Dendritic cell treated with granulocyte-macrophage colony-stimulating factor and Interleukin-4, amounts not matched to agents 40 ng/mL and 50 ng/mL, for 4 days (primary cell): ENCODE results near the gene FSHB.
"Not testable (repeated sequence)": the region's sequence is repeated elsewhere in the genome, so short reads cannot be mapped to it uniquely, and the experiment has no call there.

Experiments used
- H3K27ac Mint-ChIP-seq: one replicate; pipeline ENCODE4 v1.8.0; 2022; ENCODE audit warnings: mild to moderate bottlenecking, mixed read lengths
- H3K27me3 Mint-ChIP-seq: one replicate; pipeline ENCODE4 v1.8.0; 2022; ENCODE audit warnings: mild to moderate bottlenecking, mixed read lengths
- H3K36me3 Mint-ChIP-seq: one replicate; pipeline ENCODE4 v1.8.0; 2022; ENCODE audit warnings: low read depth, mixed read lengths
- H3K4me1 Mint-ChIP-seq: one replicate; pipeline ENCODE4 v1.8.0; 2022; ENCODE audit warnings: low read depth, mixed read lengths
- H3K4me3 Mint-ChIP-seq: one replicate; pipeline ENCODE4 v1.8.0; 2022; ENCODE audit warnings: mild to moderate bottlenecking, moderate library complexity, mixed read lengths
- H3K9me3 Mint-ChIP-seq: one replicate; pipeline ENCODE4 v1.8.0; 2022; ENCODE audit warnings: mixed read lengths
- intact Hi-C: fragments of 100-400 bp; cut with micrococcal nuclease; formaldehyde crosslinking; loops from one replicate; pipeline ENCODE4 v1.15.0; 2022

The FSHB gene

DNA sequence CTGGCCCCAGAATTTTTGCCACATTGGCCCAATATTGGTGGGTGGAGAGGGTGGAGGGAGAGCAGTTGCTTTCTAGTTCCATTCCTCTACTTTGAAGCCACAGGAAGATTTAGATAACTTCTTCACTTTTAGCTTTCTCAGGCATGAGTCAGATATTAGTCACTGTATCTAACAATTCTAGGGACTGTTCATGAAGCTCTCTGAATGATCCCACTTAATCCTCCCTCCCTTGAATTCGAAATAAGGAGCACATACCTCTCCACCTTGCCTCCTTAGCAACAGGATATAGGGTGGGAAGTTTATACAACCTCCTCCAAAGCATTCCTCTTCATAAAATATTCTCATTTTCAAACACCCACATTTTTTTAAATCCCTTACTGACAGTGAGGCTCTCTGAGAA, 13.5 kb downstream of the FSHB start:
- Mint-ChIP-seq H3K4me1 (no peaks in the 10 kb centered on the region), H3K27ac (no peak overlapping the region)
- intact Hi-C loops = no loop called here

DNA sequence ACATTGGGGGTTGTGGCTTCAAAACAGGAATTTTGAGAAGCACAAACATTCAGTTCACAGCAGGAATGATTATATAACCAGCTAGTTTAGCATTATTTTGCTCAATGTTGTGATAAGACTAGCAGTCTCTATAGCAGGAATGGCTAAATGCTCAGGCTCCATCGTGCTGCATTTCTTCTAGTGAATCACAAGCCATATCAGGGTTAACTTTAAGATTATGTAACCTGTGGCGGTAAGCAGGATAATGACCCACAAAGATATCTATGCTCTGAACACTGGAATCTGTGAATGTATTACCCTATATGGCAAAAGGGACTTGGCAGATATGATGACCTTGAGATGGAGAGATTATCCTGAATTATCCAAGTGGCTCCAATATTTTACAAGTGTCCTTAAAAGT, 14.8 kb downstream of the FSHB start:
- no peak overlapping the region for H3K27ac Mint-ChIP-seq
- no peak overlapping the region for H3K4me3 Mint-ChIP-seq
- H3K4me1 Mint-ChIP-seq = no peaks in the 10 kb centered on the region
- no peaks in the 10 kb centered on the region for H3K27me3 Mint-ChIP-seq
- no peaks in the 10 kb centered on the region for H3K9me3 Mint-ChIP-seq
- no peaks in the 10 kb centered on the region for H3K36me3 Mint-ChIP-seq
- intact Hi-C loops = no loop called here

More for the DNA sequence above, 13.5 kb downstream of the FSHB start:
- H3K36me3 Mint-ChIP-seq = no peaks in the 10 kb centered on the region
- no peaks in the 10 kb centered on the region for H3K9me3 Mint-ChIP-seq
- H3K4me3 Mint-ChIP-seq = no peak overlapping the region
- no peaks in the 10 kb centered on the region for H3K27me3 Mint-ChIP-seq

DNA sequence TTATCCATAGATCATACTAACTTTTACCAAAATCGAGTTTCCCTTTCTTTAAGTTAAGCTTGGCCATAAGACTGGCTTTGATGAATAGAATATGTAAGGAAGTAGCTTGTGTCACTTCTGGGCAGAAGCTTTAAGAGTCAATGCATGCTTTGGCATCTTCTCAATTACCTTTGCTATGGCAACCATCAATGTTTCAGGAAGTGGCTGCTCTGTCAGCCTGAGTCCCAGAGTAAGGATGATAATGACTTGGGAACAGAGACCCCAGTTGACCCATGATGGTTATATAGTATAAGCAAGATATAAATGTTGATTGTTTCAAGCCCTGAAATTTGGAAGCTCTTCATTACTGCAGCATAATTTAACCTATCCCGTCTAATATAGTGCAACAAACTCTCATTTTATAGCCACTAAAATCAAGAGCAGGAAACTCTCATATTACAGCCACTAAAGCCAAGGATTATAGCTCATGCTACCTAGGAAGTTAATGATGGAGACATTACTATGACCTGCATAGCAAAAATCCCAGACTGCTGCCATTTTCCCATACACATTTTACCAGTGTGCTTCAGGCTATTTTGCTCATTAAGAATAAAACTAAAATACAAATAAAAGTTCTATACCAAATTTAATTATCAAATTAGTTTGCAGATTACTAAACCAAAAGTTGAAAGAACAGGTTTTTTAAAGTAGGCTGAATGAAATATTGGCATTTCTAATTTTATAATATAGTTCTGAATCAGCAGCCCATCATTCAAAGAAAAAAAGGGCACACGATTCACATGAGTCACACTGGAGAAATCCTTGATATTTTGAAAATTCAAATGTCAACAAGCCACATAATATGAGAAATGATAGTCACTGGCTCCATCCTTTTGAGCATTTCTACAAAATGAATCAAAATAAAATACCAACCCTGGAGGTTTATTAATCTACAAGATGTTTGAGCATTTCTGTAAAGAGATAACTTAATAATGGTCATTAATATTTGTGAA, 23.8 kb downstream of the FSHB start:
- H3K27ac Mint-ChIP-seq = no peak overlapping the region
- H3K4me1 Mint-ChIP-seq = no peaks in the 10 kb centered on the region
- H3K4me3 Mint-ChIP-seq = no peak overlapping the region
- H3K9me3 Mint-ChIP-seq = no peaks in the 10 kb centered on the region
- no peaks in the 10 kb centered on the region for H3K27me3 Mint-ChIP-seq
- intact Hi-C loops = no loop called here
- H3K36me3 Mint-ChIP-seq = no peaks in the 10 kb centered on the region

DNA sequence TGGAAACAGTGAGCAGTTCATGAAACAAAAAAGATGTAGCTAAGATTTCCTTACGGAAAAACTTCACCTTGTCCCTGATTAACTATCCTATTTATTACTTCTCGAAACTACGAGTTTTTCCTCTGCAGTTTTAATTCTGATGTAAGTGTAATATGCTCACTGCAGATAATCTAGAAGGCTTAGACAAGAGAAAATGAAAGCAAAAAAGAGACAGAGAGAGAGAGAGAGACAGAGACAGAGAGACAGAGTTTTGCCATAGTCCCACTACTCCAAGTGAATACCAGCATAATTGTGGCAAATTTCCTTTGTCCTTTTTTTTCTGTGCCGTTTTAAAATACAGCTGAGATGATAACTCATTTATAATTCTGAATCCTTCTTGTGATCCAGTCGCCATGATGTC, 24.8 kb downstream of the FSHB start:
- Mint-ChIP-seq H3K27me3 (no peaks in the 10 kb centered on the region), H3K9me3 (no peaks in the 10 kb centered on the region), H3K36me3 (no peaks in the 10 kb centered on the region), H3K27ac (no peak overlapping the region), H3K4me1 (no peaks in the 10 kb centered on the region), H3K4me3 (no peak overlapping the region)
- intact Hi-C loops = no loop called here

DNA sequence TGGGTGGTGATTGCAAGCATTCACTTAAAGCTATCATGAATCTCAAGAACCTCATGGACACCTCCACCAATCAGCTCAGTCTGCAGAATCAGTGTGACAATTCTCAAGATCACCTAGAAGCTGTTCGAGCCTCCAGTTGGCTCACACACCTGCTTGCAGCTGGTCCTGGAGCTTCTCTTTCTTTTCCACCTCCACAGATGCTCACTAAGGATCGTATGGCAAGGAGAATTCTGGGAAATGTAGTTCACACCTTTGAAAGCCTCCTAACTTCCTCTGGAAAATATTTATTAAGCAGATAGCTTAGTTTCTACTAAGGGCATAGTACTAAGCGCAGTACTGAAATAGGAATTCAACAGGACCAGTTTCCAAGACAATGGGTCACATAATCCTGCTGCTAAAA, 26.2 kb downstream of the FSHB start:
- H3K27me3 Mint-ChIP-seq = no peaks in the 10 kb centered on the region
- no peaks in the 10 kb centered on the region for H3K4me1 Mint-ChIP-seq
- no peaks in the 10 kb centered on the region for H3K36me3 Mint-ChIP-seq
- intact Hi-C loops = no loop called here
- no peak overlapping the region for H3K27ac Mint-ChIP-seq
- no peaks in the 10 kb centered on the region for H3K9me3 Mint-ChIP-seq
- H3K4me3 Mint-ChIP-seq = no peak overlapping the region

DNA sequence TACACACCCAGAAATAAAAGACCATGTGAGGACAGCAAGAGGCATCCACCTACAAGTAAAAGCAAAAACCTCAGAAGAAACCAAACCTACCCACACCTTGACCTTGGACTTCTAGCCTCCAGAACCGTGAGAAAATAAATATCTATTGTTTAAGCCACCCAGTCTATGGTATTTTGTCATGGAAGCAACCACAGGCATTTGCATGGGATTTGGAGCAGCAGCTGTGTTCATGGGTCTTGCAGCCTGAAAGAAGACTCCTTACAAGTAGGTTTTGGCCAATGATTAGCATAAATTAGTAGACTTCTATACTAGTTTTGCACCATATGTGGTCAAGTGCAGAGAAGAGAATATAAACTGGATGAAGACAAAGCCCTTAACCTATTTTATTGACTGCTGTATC, 27.9 kb downstream of the FSHB start:
- H3K36me3 Mint-ChIP-seq = no peaks in the 10 kb centered on the region
- H3K4me3 Mint-ChIP-seq = no peak overlapping the region
- H3K9me3 Mint-ChIP-seq = no peaks in the 10 kb centered on the region
- no peaks in the 10 kb centered on the region for H3K27me3 Mint-ChIP-seq
- H3K27ac Mint-ChIP-seq = no peak overlapping the region
- intact Hi-C loops = no loop called here
- H3K4me1 Mint-ChIP-seq = no peaks in the 10 kb centered on the region

DNA sequence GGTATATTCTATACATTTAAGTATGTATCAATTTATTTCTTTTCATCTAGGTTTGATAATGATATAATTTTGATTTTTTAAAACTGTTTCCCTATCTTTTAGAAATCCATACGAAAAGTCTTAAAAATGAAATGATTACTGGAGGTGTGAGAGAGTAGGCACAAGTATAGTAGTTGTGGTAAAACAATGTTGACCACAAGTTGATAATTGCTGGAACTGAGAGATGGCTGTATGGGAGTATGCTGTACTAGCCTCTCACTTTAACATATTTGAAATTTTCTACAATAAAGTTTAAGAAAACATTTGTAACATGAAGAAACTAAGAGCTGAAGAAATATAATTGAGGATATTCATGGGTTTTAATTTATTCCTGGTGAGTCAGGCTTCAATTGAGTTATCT, 30.0 kb downstream of the FSHB start:
- Mint-ChIP-seq H3K36me3 (no peaks in the 10 kb centered on the region), H3K4me1 (no peaks in the 10 kb centered on the region), H3K9me3 (no peaks in the 10 kb centered on the region), H3K27me3 (no peaks in the 10 kb centered on the region), H3K27ac (no peak overlapping the region), H3K4me3 (no peak overlapping the region)
- intact Hi-C loops = no loop called here

DNA sequence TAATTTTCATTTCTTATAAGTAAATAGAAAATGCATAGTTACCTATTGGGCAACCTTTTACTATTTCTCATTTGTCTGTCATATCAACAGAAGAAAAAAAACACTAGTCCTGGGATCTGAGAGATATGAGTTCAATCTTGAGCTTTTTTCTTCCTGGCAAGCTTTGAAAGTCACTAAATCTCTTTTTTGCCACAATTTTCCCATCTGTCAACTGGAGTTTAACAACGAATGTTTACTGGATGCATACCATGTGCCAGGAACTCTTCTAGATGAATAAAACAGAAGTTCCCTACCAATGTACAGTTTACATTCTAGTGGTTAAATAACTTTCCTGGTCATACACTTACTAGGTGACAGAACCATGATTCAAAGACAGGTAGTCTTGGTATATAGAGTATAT, 31.0 kb downstream of the FSHB start:
- Mint-ChIP-seq H3K27me3 (no peaks in the 10 kb centered on the region), H3K27ac (no peak overlapping the region), H3K9me3 (no peaks in the 10 kb centered on the region), H3K36me3 (no peaks in the 10 kb centered on the region), H3K4me3 (no peak overlapping the region), H3K4me1 (no peaks in the 10 kb centered on the region)
- intact Hi-C loops = no loop called here

DNA sequence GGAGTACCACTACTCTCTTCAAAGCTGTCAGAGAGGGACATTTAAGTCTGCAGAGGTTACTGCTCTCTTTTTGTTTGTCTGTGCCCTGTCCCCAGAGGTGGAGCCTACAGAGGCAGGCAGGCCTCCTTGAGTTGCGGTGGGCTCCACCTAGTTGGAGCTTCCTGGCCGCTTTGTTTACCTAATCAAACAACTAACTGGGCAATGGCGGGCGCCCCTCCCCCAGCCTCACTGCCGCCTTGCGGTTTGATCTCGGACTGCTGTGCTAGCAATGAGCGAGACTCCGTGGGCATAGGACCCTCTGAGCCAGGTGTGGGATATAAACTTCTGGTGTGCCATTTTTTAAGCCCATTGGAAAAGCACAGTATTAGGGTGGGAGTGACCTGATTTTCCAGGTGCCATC, 37.8 kb downstream of the FSHB start:
- peaks cover 13% of the 10 kb centered on the region for H3K9me3 Mint-ChIP-seq
- H3K4me3 Mint-ChIP-seq, H3K27me3 Mint-ChIP-seq, H3K36me3 Mint-ChIP-seq, H3K4me1 Mint-ChIP-seq, intact Hi-C loops, H3K27ac Mint-ChIP-seq: not testable (repeated sequence)

DNA sequence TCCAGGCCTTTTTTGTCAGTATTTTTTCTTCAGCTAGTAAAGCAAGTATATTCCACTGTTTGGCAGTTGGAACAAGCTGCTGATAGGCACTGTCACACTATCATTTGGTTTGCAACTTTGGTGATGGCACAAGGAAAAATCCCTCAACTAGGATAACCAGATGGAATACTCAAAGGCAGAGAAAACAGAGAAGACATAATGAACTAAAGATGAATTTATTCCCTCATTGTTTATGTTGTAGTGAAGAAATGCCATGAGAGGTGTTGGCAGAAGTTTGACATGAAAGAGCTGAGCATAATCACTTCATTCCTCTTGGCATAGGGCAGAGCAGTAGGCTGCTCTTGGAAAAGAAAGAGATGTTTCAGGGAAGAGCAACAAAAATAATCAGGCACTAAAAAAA, 39.9 kb downstream of the FSHB start:
- no peaks in the 10 kb centered on the region for H3K27me3 Mint-ChIP-seq
- H3K27ac Mint-ChIP-seq = no peak overlapping the region
- intact Hi-C loops = no loop called here
- H3K36me3 Mint-ChIP-seq = no peaks in the 10 kb centered on the region
- no peaks in the 10 kb centered on the region for H3K4me1 Mint-ChIP-seq
- peaks cover 13% of the 10 kb centered on the region for H3K9me3 Mint-ChIP-seq
- H3K4me3 Mint-ChIP-seq = no peak overlapping the region

DNA sequence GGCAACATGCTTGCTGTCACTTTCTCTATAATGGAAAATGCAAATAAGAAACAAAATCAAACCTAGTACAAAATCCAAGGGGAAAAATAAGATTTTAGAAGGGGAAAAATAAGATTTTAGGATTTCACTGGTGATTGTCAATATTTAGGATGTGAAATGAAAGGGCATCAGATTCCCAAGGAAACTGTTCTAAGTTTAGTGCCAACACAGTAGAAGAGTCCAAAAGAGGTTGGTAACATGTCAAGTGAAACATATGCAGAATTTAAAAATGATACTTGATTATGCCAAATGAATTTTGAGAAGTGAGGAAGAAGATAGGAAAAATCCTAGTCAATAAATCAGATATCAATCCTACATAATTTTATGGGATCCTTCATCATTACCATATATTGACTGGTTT, 46.4 kb downstream of the FSHB start:
- Mint-ChIP-seq H3K27ac (no peak overlapping the region), H3K4me3 (no peak overlapping the region), H3K27me3 (no peaks in the 10 kb centered on the region), H3K9me3 (no peaks in the 10 kb centered on the region), H3K36me3 (no peaks in the 10 kb centered on the region), H3K4me1 (no peaks in the 10 kb centered on the region)
- intact Hi-C loops = no loop called here

DNA sequence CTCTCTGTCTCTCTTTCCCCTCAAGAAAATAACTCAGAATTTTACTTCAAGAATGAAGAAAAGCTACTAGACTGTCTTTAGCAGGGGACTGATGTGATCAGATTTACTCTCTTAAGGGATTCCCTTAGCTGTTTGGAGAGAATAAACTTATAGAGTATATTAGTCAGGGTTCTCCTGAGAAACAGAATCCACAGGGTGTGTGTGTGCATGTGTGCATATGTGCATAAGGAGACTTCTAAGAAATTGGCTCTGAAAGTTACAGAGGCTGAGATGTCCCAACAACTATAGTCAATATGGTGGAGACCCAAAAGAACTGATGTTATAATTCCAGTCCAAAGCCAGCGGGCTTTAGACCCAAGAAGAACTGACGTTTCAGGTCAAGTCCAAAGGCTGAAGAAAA, 49.0 kb downstream of the FSHB start:
- Mint-ChIP-seq H3K27ac (no peak overlapping the region), H3K9me3 (no peaks in the 10 kb centered on the region)
- intact Hi-C loops = no loop called here

DNA sequence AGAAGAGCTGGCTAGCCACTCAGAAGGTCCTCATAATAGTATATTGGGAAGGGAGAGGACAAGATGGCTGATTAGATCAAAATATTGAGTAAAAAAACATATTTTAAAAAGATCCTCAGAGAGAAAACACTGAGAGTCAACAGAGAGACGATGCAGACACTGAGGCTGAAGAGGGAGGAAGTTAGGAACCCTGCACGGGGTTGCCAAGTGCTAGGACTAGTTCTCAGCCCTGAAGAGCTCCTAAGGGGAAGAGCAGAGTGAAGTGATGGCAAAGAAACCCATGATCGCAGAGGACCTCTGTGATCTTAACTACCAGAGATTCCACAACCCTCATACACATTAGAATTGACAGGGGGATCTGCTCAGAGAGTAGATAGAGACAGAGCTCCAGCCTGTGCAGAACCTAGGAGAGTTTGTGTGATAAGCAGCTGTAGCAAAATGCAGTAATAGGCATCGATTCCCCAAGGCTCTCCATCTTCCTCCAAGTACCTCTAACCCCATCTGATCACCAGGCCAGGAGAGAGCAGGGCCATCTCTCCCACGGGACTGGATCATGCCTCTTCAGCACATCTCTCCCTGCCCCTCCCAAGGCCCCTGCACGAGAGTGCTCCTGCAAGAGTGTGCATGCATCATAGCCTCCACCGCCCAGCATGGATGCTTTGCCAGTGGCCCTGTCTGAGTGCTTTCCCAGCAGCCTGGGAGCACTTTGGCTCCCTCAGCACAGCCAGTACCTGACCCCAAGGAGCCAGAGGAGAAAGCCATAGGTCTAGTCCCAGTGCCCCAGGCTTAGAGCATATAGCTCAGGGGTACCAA, 50.9 kb downstream of the FSHB start:
- no peak overlapping the region for H3K4me3 Mint-ChIP-seq
- intact Hi-C loops = no loop called here
- H3K36me3 Mint-ChIP-seq = no peaks in the 10 kb centered on the region
- no peak overlapping the region for H3K27ac Mint-ChIP-seq
- no peaks in the 10 kb centered on the region for H3K9me3 Mint-ChIP-seq
- peaks cover 2% of the 10 kb centered on the region for H3K27me3 Mint-ChIP-seq
- no peaks in the 10 kb centered on the region for H3K4me1 Mint-ChIP-seq

More for the DNA sequence above, 49.0 kb downstream of the FSHB start:
- no peaks in the 10 kb centered on the region for H3K4me1 Mint-ChIP-seq
- no peaks in the 10 kb centered on the region for H3K36me3 Mint-ChIP-seq
- peaks cover 2% of the 10 kb centered on the region for H3K27me3 Mint-ChIP-seq
- H3K4me3 Mint-ChIP-seq = no peak overlapping the region

DNA sequence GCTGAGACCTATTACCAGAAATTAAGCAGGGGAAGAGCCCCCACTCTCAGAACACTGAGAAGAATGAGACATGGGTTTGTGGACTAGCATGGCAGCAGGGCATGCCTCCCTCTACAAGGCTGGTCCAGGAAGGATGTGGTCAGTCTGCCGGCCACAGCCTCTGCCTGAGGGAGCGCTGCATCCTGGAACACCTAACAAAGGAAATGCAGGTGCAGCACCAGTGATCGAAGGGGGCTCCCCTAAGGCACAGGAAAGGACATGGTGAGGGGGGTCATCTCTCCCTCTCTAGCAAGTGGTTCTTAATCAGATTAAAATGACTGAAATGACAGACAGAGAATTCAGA, 51.4 kb downstream of the FSHB start:
- intact Hi-C loops = no loop called here
- H3K36me3 Mint-ChIP-seq = no peaks in the 10 kb centered on the region
- peaks cover 2% of the 10 kb centered on the region for H3K27me3 Mint-ChIP-seq
- no peak overlapping the region for H3K27ac Mint-ChIP-seq
- H3K9me3 Mint-ChIP-seq = no peaks in the 10 kb centered on the region
- no peaks in the 10 kb centered on the region for H3K4me1 Mint-ChIP-seq
- no peak overlapping the region for H3K4me3 Mint-ChIP-seq
